22Rv1 (cell line): Measurements from ENCODE around the gene PTPRA.

Experiments
- CTCF ChIP-seq: fragments of 450-650 bp; IDR thresholded peaks from 2 replicates; pipeline ENCODE4 v1.5.1; 2017; ENCODE audit warnings: mild to moderate bottlenecking
- ZFX ChIP-seq: fragments of 450-650 bp; IDR thresholded peaks from 2 replicates; pipeline ENCODE4 v1.6.1; 2017; ENCODE audit warnings: antibody characterized with exemption, borderline replicate concordance

- TF ChIP-seq CTCF (no peak), ZFX (no peak)
These were observed 118.3 kb downstream of the PTPRA start for GRCh38 chr20:2991532-2991931.
